Mucosa of descending colon (tissue), 3 donors: ENCODE measurements around the gene FBXO24. TPM values are rescaled to one million over a fixed set of nuclear protein-coding genes. Genes with fewer than 3 reads are reported as not detected.
A peak's percentile ranks its signal among the peaks of the same experiment; 100 is the strongest.

Experiments used
- ATAC-seq: fragments of 200-7000 bp; cut with Tn5 transposase; one replicate; pipeline ENCODE4 v1.9.1; 2020; ENCODE audit warnings: mild to moderate bottlenecking, moderate library complexity
- DNase-seq, 3 donors: peaks; one replicate each; pipeline ENCODE4 v3.0.0-alpha.2; 2020
- H3K36me3 ChIP-seq: fragments of 200-600 bp; one replicate; pipeline ENCODE4 v1.8.0; 2021; ENCODE audit warnings: low read depth, mild to moderate bottlenecking
- H3K4me1 ChIP-seq: fragments of 200-600 bp; one replicate; pipeline ENCODE4 v1.8.0; 2021; ENCODE audit warnings: low read depth, mild to moderate bottlenecking
- H3K4me3 ChIP-seq: fragments of 200-600 bp; one replicate; pipeline ENCODE4 v1.8.0; 2021; ENCODE audit warnings: mild to moderate bottlenecking
- H3K9me3 ChIP-seq: fragments of 200-600 bp; one replicate; pipeline ENCODE4 v1.8.0; 2021; ENCODE audit warnings: mild to moderate bottlenecking
- CTCF ChIP-seq: fragments of 200-600 bp; IDR thresholded peaks from one replicate; pipeline ENCODE4 v1.8.0; 2022; ENCODE audit warnings: antibody characterized with exemption, mild to moderate bottlenecking
- intact Hi-C, 2 donors: fragments of 100-400 bp; cut with DNase I in 1 of 2; cut with micrococcal nuclease in 1 of 2; formaldehyde crosslinking; loops; one replicate each; pipeline versions ENCODE4 v1.11.0 to v1.11.1; 2022; cut with DNase I, micrococcal nuclease
- total RNA-seq, 3 donors: library from RNA; stranded (reverse); fragmentation: NEBNext Ultra II Directional in 2 of 3; extraction: Animal tissue kit (Norgen Biotek cat#: 25700) in 2 of 3; gene quantifications; one replicate each; pipeline versions ENCODE4 v1.2.1 to v1.2.4, GENCODE V29; 2021 to 2023
- donor health status: DM: no; HTN: no; CAD: no; lungs with moderate emphysema.
- donor health status: DM: no; HTN: no; CAD: no.
- donor health status: DM: no; HTN: yes; CAD: no.

FBXO24 gene
- total RNA-seq, 3 donors from 2014 or later, result 0.48 to 1.1 (median 0.66) TPM

GRCh38 chr7:100574362-100575205 lies 11.5 kb upstream of the FBXO24 start:
- intact Hi-C loops, result no loop called here
- Histone ChIP-seq H3K9me3 (no peaks in the 10 kb centered on the region), H3K36me3 (peaks cover 4% of the 10 kb centered on the region), H3K4me3 (no peak overlapping the region), H3K4me1 (peaks cover 12% of the 10 kb centered on the region)
- no peak for TF ChIP-seq CTCF
- DNase-seq (peak in 1 of 3 donors; percentile 29), ATAC-seq (no peak)

GRCh38 chr7:100575206-100575631 lies 10.9 kb upstream of the FBXO24 start:
- ATAC-seq (peak; percentile 27), DNase-seq (peak in 1 of 3 donors; percentile 42)
- no peak overlapping the region for H3K4me3 ChIP-seq
- peaks cover 4% of the 10 kb centered on the region for H3K36me3 ChIP-seq
- no peaks in the 10 kb centered on the region for H3K9me3 ChIP-seq
- peaks cover 5% of the 10 kb centered on the region for H3K4me1 ChIP-seq
- no peak for TF ChIP-seq CTCF
- intact Hi-C loops, result no loop called here

- no peak for ATAC-seq
Measured at GRCh38 chr7:100575746-100576383, 10.3 kb upstream of the FBXO24 start.

GRCh38 chr7:100576384-100576993 lies 9.6 kb upstream of the FBXO24 start:
- no peaks in the 10 kb centered on the region for H3K9me3 ChIP-seq
- no peak for ATAC-seq
- H3K36me3 ChIP-seq, result peaks cover 4% of the 10 kb centered on the region
- H3K4me1 ChIP-seq, result no peaks in the 10 kb centered on the region
- intact Hi-C loops, result no loop called here
- TF ChIP-seq CTCF, result no peak
- H3K4me3 ChIP-seq, result no peak overlapping the region
- no peak for DNase-seq

More at GRCh38 chr7:100575746-100576383, 10.3 kb upstream of the FBXO24 start:
- peak in 1 of 3 donors; percentile 31 for DNase-seq
- no peaks in the 10 kb centered on the region for H3K4me1 ChIP-seq
- intact Hi-C loops, result no loop called here
- H3K9me3 ChIP-seq, result no peaks in the 10 kb centered on the region
- H3K36me3 ChIP-seq, result peaks cover 4% of the 10 kb centered on the region
- H3K4me3 ChIP-seq, result no peak overlapping the region
- no peak for TF ChIP-seq CTCF

- Histone ChIP-seq H3K4me1 (no peaks in the 10 kb centered on the region), H3K9me3 (no peaks in the 10 kb centered on the region), H3K4me3 (no peak overlapping the region), H3K36me3 (peaks cover 4% of the 10 kb centered on the region)
- ATAC-seq (no peak), DNase-seq (peak in 2 of 3 donors; percentile 27 to 47)
- intact Hi-C loops, result no loop called here
- no peak for TF ChIP-seq CTCF
Measured at GRCh38 chr7:100577103-100577502, 9.0 kb upstream of the FBXO24 start.
